NCI-H748 (cell line): ENCODE data around the gene PGP.

Experiments used
- DNase-seq: peaks from one replicate; lab custom pipeline; 2025; ENCODE audit not compliant: unreplicated experiment; lab: John Stamatoyannopoulos, UW

PGP gene

DNA sequence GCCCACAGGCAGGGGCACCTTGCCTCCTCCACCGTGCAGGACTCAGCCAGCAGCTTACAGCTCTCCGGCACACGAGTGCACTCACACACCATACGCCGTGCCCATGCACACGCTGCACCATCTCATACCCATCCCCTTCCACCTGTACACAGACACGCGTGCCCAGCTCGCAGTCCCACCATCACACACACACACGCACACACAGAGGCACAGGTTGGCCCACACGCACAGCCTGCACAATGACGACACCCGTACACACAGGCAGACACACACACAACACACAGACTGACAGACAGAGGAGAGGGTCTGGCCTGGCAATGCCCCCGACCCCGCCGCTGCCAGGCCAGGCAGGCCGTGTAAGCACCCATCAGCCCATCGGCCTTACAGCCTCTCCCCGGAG lies 30.3 kb downstream of the PGP start:
- DNase-seq: no peak

DNA sequence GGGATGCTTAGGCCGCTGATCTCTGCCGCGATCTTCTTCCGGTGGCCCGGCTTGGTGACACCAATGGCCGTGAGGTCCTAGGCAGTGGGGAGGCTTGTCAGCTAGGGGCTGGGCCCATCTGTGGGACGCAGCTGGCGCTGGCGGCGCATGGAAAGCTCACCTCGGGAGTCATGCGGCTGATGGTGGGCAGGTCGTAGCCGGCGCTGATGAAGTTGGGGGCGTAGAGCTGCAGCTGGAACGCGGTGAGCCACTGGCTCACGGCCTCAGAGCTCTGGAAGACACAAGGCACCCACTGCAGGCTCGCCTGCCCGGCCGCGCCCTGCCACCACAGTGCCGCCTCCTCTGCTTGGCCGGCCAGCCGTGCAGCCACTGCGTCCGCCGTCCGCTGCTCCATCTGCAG lies 31.0 kb downstream of the PGP start:
- DNase-seq: no peak

DNA sequence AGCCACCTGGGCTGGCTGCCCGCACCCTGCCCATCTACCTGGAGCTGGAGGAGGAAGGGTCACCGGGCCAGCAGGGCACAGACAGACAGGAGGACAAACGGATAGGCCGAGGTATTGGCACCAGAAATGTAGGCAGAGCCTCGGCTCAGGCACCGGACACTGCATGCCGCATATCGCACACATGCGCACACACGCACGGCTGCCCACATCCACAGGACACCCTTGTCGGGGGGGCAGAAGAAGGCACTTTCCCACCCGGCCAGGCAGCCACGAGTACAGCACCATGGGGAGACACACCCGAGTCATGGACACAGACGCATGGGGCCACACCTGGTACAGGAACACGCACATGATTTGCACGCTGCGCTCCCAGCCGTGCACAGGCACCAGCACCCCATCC lies 32.7 kb downstream of the PGP start:
- no peak for DNase-seq

DNA sequence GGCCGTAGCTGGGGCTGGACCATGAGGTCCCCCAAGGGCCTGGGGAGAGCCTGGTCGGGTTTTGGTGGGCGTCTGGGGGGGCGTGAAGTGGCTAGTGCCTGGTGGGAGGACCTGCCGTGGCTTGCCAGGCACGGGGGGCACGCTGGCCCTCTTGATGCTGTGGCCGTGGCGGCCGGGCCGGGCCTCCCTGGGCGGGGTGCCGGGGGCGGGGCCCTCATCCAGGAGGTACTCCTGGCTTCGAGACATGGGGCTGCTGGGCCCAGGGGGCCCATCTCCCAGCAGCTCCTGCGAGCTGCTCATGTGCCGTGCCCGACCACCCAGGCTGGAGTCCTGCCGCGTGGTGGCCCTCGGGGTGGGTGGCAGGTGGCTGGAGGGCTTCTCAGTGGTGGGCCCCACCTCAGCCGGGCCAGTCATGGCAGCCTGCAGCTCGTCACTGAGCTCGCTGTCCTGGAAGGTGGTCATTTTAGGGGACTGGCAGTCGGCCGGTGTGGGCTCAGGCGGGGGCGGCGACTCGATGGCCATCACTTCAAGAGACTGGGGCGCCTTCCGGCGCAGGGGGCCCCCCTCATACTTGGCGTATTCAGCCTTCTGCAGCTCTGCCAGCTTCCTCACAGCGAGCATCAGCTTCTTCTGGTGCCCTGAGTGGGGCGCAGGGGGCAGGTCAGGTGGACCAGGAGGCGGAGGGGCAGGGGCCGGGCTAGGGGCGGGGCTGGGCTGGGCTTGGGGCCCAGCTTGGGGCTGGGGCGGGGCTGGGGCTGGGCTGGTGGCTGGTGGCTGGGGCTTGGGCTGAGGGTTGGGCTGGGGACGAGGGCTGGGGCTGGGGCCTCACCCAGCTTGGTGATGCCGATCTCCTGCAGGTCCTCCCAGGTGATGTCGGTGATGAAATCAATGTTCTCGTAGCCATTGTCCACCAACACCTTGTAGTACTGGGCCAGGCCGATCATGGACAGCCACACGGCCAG lies 33.4 kb downstream of the PGP start:
- no peak for DNase-seq

DNA sequence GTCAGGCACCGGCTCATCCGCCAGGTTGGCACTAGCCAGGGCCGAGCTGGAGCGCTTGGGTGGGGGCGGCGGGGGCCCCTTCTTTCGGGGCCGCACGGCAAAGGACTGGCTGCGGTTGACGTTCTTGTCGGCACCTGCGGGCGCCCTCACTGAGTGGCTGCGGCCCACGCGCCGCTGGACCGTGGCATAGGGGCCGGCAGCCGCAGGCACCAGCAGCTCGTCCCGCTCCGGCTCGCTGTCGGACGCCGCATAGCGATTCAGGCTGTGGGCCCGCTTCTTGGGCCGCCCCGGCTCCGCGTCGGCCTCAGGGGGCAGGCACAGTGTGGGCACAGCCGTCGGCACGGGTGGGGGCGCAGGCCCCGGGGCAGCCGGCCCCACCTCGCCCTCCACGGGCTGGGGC lies 34.2 kb downstream of the PGP start:
- no peak for DNase-seq

DNA sequence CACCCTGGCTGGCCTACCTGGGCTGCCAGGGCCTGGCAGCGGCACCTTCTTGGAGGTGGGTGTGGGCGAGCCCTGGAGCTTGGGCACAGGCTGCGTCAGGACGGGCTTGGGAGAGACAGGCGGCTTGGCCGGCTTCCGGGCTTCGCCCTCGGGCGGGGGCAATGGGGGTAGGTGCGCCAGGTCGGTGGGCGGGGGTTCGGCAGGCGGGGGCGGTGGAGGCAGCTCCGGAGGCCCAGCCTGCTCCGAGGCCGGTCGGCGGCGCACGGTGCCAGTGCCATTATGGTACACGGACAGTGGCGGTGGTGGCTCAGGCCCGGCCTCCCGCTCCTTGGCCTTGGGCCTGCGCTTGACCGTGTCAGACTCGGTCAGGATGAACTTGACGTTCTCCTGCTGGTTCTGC lies 35.1 kb downstream of the PGP start:
- no peak for DNase-seq

DNA sequence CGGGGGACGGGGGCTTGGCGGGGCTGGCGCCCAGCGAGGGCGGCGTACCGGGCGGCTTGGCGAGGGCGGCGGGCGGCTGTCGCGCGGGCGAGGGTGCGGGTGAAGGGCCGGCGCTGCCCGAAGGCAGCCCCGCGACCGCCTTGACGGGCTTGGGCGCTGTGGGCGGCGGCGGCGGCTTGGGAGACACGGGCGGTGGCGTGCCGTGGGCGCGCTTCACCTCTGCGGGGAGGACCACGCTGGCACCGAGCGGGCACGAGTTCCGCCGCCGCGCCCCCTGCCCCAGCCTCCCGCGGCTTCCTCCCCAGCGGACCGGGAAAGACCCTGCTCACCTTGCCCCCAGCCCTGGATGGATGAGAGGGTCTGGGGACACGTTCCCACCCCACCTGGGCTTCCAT lies 35.5 kb downstream of the PGP start:
- DNase-seq: no peak

DNA sequence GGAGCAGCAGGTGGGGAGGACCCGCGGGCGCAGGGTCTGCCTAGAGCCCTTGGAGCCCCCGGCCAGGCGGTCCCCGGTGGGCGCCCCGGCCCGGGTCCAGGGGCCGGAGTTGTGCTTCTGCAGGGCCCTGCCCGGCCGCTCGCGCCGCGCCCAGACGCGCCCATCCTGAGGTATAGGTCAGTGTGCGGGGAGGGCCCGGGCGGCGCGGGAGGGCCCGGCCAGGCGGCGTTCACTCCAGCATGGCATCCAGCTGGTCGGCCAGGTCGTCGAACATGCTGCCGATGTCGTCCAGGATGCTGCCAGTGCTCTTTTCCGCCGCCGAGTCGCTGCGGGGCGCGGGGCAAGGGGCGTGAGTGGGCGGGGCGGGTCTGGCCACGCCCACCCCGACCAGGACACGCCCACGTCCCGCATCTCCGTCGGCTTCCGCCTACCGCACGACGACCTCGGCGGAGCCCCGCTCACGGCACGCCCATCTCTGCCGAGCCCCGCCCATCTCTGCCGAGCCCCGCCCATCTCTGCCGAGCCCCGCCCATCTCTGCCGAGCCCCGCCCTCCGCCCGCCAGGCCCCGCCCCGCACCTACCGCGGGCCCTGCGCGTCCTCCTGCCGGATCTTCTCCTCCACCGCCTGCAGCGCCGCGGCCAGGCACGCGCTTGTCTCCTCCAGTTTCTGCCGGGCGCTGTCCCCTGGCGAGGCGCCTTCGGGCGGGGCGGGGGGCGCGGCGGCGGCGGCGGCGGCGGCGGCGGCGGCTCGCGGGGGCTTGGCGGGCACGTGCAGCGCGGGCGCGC lies 36.1 kb downstream of the PGP start:
- no peak for DNase-seq

DNA sequence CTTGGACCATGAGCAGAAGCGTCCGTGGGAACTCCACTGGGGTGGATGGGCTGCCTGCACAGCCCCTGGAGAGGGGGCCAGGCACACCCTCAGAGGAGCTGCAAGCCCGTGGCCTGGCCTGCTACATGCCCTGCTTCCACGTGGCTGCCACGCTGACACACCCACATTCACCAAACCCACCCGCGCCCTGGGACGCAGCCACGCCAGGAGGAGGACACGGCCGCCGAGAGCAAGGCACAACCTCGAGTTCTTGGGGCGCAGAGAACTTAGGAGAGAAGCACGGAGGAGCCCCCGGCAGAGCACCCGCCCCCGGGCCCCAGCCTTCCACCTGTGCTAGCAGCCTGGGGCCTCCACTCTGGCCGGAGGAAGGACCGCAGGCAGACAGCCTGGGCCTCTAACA lies 37.1 kb downstream of the PGP start:
- DNase-seq: no peak

DNA sequence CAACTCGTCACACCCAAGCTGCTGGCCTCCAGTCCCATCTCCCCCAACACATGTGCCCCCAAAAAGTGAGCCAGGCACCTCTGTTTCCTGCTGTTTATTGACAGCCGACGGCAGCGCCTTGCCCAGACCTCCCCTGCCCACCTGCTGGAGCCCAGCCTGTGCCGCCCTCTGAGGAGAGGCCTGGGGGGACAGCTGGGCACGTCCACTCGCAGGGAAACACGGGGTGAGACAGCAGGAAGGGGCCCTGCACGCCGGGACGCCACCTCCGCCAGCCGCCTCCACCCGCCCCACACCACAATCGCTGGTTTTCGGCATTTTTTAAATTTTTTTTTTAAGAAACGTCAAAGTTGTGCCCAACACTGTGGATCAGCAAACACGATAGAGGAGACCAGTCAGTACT lies 37.5 kb downstream of the PGP start:
- DNase-seq: no peak

DNA sequence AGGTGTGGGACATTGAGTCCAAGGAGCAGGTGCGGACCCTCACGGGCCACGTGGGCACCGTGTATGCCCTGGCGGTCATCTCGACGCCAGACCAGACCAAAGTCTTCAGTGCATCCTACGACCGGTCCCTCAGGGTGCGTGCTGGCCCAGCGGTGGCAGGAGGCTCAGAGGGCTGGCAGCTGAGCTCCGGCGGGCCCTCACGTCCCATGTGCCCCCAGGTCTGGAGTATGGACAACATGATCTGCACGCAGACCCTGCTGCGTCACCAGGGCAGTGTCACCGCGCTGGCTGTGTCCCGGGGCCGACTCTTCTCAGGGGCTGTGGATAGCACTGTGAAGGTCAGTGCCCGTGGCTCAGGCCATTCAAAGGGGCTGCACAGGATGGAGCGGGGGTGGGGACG lies 38.6 kb downstream of the PGP start:
- DNase-seq: no peak

DNA sequence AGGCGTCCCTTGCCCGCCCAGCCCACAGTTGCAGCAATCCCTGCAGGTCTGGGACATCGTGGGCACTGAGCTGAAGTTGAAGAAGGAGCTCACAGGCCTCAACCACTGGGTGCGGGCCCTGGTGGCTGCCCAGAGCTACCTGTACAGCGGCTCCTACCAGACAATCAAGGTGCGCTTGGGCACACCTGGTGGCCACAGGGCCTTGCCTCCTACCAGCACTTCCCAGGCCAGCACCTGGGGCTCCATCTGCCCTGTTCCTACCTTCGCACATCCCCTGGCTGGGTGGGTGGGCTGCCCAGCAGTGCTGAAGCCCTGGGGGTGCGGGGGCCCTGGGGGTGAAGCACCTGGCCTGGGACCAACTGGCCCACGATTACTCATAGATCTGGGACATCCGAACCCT lies 39.2 kb downstream of the PGP start:
- no peak for DNase-seq

DNA sequence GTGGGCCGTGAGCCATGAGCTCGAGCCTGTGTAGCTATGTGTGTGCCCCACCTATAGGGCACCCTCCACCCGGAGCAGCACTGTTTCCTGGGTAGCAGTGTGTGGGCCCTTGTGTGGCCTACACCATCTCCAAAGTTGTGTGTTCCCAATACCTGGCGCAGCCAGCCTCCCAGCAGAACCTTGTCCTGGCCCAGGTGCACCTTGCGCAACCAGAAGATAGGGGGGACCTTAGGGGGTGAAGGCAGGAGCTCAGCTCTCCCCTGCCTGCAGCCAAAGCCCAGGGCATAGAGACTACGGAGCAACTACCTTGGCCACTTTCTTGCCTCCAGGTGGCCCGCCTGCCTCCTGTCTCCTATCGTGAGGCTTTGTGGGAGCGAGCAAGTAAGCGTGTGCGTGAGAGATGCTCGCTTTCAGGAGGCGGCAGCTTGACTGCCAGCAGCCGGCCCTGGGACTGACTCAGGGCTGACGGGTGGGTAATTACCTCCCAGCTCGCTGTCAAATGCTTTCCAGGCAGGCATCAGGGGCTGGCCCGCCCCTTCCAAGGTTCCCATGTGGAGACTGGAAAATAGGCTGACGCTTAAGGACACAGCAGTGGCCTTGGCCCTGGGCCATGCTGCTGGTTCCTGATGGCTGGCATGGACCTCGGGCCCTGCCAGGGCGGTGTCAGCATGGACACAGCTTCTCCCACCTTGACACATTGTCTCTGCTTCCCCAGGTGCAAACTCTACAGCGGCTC lies 40.1 kb downstream of the PGP start:
- no peak for DNase-seq

DNA sequence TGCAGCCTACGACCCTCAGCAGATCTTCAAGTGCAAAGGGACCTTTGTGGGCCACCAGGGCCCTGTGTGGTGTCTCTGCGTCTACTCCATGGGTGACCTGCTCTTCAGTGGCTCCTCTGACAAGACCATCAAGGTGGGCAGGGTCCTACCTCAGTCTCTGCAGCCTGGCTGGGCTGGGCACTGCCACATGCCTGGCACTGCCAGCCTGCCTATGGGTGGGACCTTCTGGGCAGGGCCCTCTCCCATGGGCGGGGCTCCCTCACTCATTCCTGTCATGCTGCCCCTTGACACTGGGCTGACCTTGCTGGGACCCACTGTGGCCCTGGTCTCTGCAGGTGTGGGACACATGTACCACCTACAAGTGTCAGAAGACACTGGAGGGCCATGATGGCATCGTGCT lies 40.7 kb downstream of the PGP start:
- DNase-seq: no peak

DNA sequence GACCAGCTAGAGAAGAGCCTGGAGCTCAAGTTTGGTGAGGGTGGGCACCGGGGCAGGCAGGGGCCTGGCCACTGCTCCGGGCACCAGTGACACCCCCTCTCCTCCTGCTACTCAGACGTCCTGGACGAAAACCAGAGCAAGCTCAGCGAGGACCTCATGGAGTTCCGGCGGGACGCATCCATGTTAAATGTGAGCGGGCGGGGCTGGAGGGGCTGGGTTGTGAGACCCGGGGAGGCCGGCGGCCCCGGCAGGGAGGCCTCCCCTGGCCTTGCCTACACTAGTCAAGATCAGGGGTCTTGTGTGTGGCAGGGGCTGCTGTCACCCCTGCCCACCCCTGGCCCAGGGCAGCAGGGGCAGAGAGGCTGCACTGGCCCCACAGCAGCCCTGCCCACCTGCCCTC lies 41.3 kb downstream of the PGP start:
- no peak for DNase-seq

DNA sequence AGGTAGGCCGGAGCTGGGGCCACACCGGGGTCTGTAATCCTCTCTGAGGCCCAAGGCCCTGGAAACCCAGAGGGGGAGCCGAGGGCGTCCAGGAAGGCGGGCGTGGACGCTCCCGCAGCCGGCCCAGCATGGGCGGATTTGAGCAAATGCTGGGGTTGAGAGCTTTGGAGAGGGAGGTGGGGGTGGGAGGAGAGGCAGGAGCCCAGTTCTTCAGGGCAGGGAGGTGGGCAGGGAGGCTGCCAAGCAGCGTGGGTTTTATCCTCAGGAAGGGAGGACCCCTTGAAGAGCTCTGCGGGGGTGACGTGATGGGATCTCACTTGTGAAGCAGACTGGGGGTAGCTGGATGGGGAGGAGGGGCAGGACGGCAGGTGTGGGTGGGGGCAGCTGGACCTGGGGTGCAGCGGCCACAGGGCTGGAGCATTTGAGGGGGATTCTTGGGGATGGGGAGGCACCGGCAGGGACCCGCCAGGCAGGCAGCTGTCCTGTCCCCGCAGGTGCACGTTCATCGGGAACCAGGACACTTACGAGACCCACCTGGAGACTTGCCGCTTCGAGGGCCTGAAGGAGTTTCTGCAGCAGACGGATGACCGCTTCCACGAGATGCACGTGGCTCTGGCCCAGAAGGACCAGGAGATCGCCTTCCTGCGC lies 41.8 kb downstream of the PGP start:
- DNase-seq: no peak

DNA sequence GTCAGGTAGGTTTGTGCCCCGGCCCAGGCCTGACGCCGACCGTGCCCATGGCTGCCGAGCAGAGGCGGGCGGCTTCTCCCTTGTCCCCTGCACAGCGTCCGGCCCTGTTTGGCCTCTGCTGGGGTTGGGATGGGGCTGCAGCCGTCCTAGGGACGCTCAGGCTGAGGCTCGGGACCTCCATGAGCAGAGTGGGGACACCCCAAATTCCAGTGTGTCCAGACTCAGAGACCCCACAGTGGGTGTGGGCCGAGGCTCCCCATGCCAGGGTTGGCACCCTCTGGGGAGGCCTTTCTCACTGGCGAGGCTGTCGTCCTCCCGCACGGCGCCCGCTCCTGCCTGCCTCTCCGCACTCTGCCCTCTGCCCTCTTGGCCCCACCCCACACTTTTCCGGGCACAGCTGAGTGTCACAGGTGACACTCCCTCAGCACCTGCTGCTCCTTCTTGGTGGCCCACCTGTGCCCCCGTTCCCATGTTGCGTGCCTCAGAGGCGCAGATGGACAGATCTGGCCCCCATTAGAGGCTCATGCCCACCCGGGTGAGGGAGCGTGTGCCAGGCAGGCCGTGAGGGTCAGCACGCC lies 43.0 kb downstream of the PGP start:
- DNase-seq: no peak

DNA sequence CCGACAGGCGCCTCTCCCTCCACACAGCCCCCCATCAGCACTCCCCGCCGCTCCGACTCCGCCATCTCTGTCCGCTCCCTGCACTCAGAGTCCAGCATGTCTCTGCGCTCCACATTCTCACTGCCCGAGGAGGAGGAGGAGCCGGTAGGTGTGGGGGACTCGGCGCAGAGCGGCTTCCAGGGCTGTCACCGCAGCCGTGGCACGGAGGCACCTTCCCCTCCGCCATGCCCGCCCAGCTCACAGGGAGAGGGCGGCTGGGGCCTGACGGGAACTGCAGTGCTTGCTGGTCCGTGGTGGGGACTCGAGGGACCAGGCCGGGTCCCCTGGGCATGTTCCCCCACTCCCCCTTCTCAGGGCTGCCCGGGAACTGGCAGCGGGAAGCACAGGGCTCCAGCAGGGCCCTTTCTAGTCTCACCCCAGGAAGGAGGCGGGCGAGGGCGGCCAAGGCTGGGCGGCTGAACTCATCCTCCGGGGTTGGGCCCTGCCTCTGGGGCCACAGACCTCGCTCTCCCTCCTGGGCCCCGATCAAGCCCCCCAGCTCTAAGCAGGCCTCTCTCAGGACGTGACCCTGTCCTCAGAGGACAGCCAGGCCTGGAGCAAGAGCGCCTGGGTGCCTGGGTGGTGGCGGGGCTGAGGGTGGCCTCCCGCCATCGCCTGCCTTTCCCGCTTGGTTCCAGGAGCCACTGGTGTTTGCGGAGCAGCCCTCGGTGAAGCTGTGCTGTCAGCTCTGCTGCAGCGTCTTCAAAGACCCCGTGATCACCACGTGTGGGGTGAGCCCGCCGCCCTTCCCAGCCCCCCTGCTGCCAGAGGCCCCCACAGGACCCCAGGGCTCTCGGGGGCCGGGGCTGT lies 43.8 kb downstream of the PGP start:
- no peak for DNase-seq

DNA sequence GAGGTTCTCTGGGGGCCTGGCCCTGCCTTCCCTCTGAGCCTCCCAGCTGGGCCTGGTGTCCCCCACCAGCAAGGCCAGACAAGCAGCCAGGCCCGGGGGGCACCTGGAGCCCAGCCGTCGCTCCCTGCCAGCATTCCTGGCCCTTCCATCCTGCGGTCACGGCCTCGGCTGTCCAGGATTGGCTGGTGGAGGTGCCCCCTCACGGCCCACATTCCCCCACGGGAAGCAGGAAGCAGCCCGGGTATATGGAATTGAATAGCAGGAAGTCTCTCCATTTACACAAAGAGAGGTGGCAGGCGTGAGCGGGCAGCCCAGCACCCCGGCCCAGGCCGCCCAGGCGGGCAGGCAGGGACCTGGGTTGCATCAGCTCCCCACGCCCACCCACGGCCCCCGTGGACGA lies 44.6 kb downstream of the PGP start:
- no peak for DNase-seq

DNA sequence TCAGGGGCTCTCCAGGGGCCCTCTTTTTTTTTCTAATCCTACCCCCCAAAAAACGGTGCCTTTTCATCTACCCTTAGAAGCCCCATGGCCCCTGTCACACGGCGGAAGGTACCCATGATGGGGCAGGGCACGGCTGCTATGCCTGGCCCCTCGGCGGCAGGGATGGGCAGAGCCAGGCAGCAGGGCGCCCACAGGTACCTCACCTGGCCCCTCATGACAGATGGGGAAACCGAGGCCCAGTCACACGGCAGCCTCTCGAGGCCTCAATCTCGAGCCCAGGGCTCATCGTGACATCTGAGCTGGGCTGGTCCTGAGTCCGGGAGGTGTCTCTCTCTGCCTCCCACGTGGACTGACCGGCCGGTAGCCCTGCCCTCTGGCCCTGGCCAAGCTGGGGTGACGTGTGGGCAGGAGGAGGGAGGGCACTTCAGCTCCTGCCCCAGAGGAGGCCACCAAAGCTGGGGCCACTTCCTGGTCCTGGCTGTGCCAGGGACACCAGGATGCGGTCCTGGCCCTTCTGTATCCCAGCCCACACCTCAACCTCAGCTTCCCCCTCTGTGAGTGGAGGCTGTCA lies 47.5 kb downstream of the PGP start:
- no peak for DNase-seq
